Hepatocyte (in vitro differentiated cells): ENCODE measurements around the gene MUC5B. TPM values are rescaled to one million over a fixed set of nuclear protein-coding genes. Genes with fewer than 3 reads are reported as not detected.

Experiments used
- DNase-seq: peaks from one replicate; pipeline ENCODE4 v3.0.0-alpha.2; 2016; ENCODE audit warnings: low spot score
- H2AFZ ChIP-seq: fragments of 200-600 bp; sonication (generic); 2 replicates; pipeline ENCODE4 v1.6.0; 2016; ENCODE audit warnings: antibody characterized with exemption, mild to moderate bottlenecking
- H3K27ac ChIP-seq: fragments of 200-600 bp; sonication (generic); 2 replicates; pipeline ENCODE4 v1.5.1; 2016; ENCODE audit warnings: mild to moderate bottlenecking
- H3K27me3 ChIP-seq: fragments of 200-600 bp; sonication (generic); 2 replicates; pipeline ENCODE4 v1.6.1; 2016
- H3K36me3 ChIP-seq: fragments of 200-600 bp; sonication (generic); replicated peaks from 2 replicates; pipeline ENCODE4 v1.5.1; 2016; ENCODE audit warnings: low read depth; ENCODE audit not compliant: insufficient read depth
- H3K4me1 ChIP-seq: fragments of 200-600 bp; sonication (generic); 2 replicates; pipeline ENCODE4 v1.5.1; 2016; ENCODE audit warnings: mild to moderate bottlenecking, moderate library complexity; ENCODE audit not compliant: insufficient read depth
- H3K4me2 ChIP-seq: fragments of 200-600 bp; sonication (generic); 2 replicates; pipeline ENCODE4 v1.6.0; 2016
- H3K4me3 ChIP-seq: fragments of 200-600 bp; sonication (generic); 2 replicates; pipeline ENCODE4 v1.5.1; 2016; ENCODE audit warnings: mild to moderate bottlenecking
- H3K79me2 ChIP-seq: fragments of 200-600 bp; sonication (generic); 2 replicates; pipeline ENCODE4 v1.6.0; 2017; ENCODE audit warnings: mild to moderate bottlenecking
- H3K9me2 ChIP-seq: fragments of 200-600 bp; sonication (generic); replicated peaks from 2 replicates; pipeline ENCODE4 v1.6.0; 2017; ENCODE audit warnings: mild to moderate bottlenecking; ENCODE audit not compliant: insufficient read depth
- H3K9me3 ChIP-seq: fragments of 200-600 bp; sonication (generic); 2 replicates; pipeline ENCODE4 v1.5.1; 2016; ENCODE audit warnings: low read depth, mild to moderate bottlenecking
- H4K20me1 ChIP-seq: fragments of 200-600 bp; sonication (generic); 2 replicates; pipeline ENCODE4 v1.6.0; 2016; ENCODE audit warnings: mild to moderate bottlenecking; ENCODE audit not compliant: insufficient read depth, poor library complexity, severe bottlenecking
- CTCF ChIP-seq: fragments of 200-600 bp; sonication (generic); IDR thresholded peaks from 2 replicates; pipeline ENCODE4 v1.5.1; 2016; ENCODE audit warnings: antibody characterized with exemption, mild to moderate bottlenecking; ENCODE audit not compliant: poor library complexity
- EZH2 ChIP-seq: fragments of 200-600 bp; sonication (generic); IDR thresholded peaks from 2 replicates; pipeline ENCODE4 v1.6.1; 2016; ENCODE audit warnings: antibody characterized with exemption, mild to moderate bottlenecking, borderline replicate concordance
- EZH2phosphoT487 ChIP-seq: fragments of 200-600 bp; sonication (generic); IDR thresholded peaks from one replicate; pipeline ENCODE4 v1.6.1; 2018; ENCODE audit warnings: antibody characterized with exemption, mild to moderate bottlenecking, low read depth, moderate library complexity; ENCODE audit not compliant: unreplicated experiment, severe bottlenecking
- WGBS: methylation state at CpG from one replicate; pipeline ENCODE4 v1.1.6; 2016; ENCODE audit warnings: low lambda C conversion rate; ENCODE audit errors: missing lambda C conversion rate; 5-methylcytosine and 5-hydroxymethylcytosine counted together
- polyA plus RNA-seq: library from polyadenylated mRNA; unstranded; fragments of >200 nt; fragmentation: Nextera tagmentation; extraction: Ambion mirVana; gene quantifications from 2 replicates; pipeline ENCODE4 v1.2.1, GENCODE V29; 2016
- total RNA-seq: library from RNA; depleted of rRNA; stranded (reverse); fragments of >200 nt; gene quantifications from 2 replicates; pipeline ENCODE4 v1.2.3, GENCODE V29; 2014

Gene MUC5B
- total and polyA plus RNA-seq, 2 experiments from 2014 or later: 0.07 to 0.15 TPM

GRCh38 chr11:1204381-1205101 lies 18.3 kb upstream of the MUC5B start:
- H4K20me1 ChIP-seq: no peaks in the 10 kb centered on the region

GRCh38 chr11:1205121-1205986 lies 17.5 kb upstream of the MUC5B start:
- Histone ChIP-seq H3K27me3 (no peaks in the 10 kb centered on the region), H3K27ac (no peak overlapping the region), H3K9me2 (no peaks in the 10 kb centered on the region), H3K4me1 (no peaks in the 10 kb centered on the region), H3K79me2 (no peaks in the 10 kb centered on the region), H3K36me3 (no peaks in the 10 kb centered on the region), H3K9me3 (no peaks in the 10 kb centered on the region), H4K20me1 (no peaks in the 10 kb centered on the region), H2AFZ (no peak overlapping the region), H3K4me3 (no peak overlapping the region), H3K4me2 (no peak overlapping the region)
- WGBS: 83% methylated on average over 35 of the region's 35 CpGs
- no peak for DNase-seq
- no peak for TF ChIP-seq EZH2phosphoT487
- TF ChIP-seq CTCF: no peak
- TF ChIP-seq EZH2: no peak

More at GRCh38 chr11:1204381-1205101, 18.3 kb upstream of the MUC5B start:
- H3K27me3 ChIP-seq: no peaks in the 10 kb centered on the region
- no peaks in the 10 kb centered on the region for H3K4me1 ChIP-seq
- no peak overlapping the region for H2AFZ ChIP-seq
- H3K9me2 ChIP-seq: no peaks in the 10 kb centered on the region
- no peak overlapping the region for H3K4me2 ChIP-seq
- WGBS: 93% methylated on average over 20 of the region's 22 CpGs
- no peaks in the 10 kb centered on the region for H3K36me3 ChIP-seq
- H3K79me2 ChIP-seq: no peaks in the 10 kb centered on the region
- no peaks in the 10 kb centered on the region for H3K9me3 ChIP-seq
- H3K4me3 ChIP-seq: no peak overlapping the region
- H3K27ac ChIP-seq: no peak overlapping the region
- DNase-seq: no peak
- TF ChIP-seq EZH2phosphoT487: no peak
- TF ChIP-seq EZH2: no peak
- TF ChIP-seq CTCF: no peak

- Histone ChIP-seq H3K79me2 (no peaks in the 10 kb centered on the region), H2AFZ (no peak overlapping the region), H3K27ac (no peak overlapping the region), H3K36me3 (no peaks in the 10 kb centered on the region), H3K4me2 (no peak overlapping the region), H3K4me3 (no peak overlapping the region), H3K9me3 (no peaks in the 10 kb centered on the region), H4K20me1 (no peaks in the 10 kb centered on the region), H3K9me2 (no peaks in the 10 kb centered on the region), H3K4me1 (no peaks in the 10 kb centered on the region), H3K27me3 (no peaks in the 10 kb centered on the region)
- no peak for DNase-seq
- TF ChIP-seq CTCF (no peak), EZH2 (no peak), EZH2phosphoT487 (no peak)
- WGBS: 89% methylated on average over 5 of the region's 8 CpGs
These were observed 16.9 kb upstream of the MUC5B start for GRCh38 chr11:1205987-1206331.
